ENCODE data around the gene ACTRT1.

The ACTRT1 gene

GRCh38 chrX:128052303-128052702 is at the start of gene ACTRT1:
Gene ACTRT1 (minus strand): TSS chrX:128052403. CDS start chrX:128052206, 197 bp downstream.
- H3K4me3 ChIP-seq (ENCODE audit: low read depth, low read length), result no peak within 1 kb of the TSS
- no peak for DNase-seq (ENCODE audit: low read depth)
- in situ Hi-C loops (cut with HindIII; ENCODE audit: low sequenced_read_pairs), result no loop called here
- TF ChIP-seq CTCF (IDR thresholded peaks at IDR 0.05; ENCODE audit: low read depth, low read length, missing control alignments), result no peak

- DNase-seq (ENCODE audit: low read depth), result no peak
Measured at GRCh38 chrX:128078545-128078944, 26.3 kb upstream of the ACTRT1 start.

GRCh38 chrX:128057421-128057820 is 5.2 kb upstream of the ACTRT1 start:
- no peak for DNase-seq (ENCODE audit: low read depth)
- in situ Hi-C loops (cut with HindIII; ENCODE audit: low sequenced_read_pairs), result no loop called here
- TF ChIP-seq CTCF (IDR thresholded peaks at IDR 0.05; ENCODE audit: low read depth, low read length, missing control alignments), result no peak
- no peak overlapping the region for H3K4me3 ChIP-seq (ENCODE audit: low read depth, low read length)

More at GRCh38 chrX:128078545-128078944, 26.3 kb upstream of the ACTRT1 start:
- TF ChIP-seq CTCF (IDR thresholded peaks at IDR 0.05; ENCODE audit: low read depth, low read length, missing control alignments), result no peak
- in situ Hi-C loops (cut with HindIII; ENCODE audit: low sequenced_read_pairs), result no loop called here
- no peak overlapping the region for H3K4me3 ChIP-seq (ENCODE audit: low read depth, low read length)

- no peak for DNase-seq (ENCODE audit: low read depth)
- in situ Hi-C loops (cut with HindIII; ENCODE audit: low sequenced_read_pairs), result no loop called here
- TF ChIP-seq CTCF (IDR thresholded peaks at IDR 0.05; ENCODE audit: low read depth, low read length, missing control alignments), result no peak
- H3K4me3 ChIP-seq (ENCODE audit: low read depth, low read length), result no peak overlapping the region
Measured at GRCh38 chrX:128051526-128051925, 677 bp downstream of the ACTRT1 start.

- DNase-seq (ENCODE audit: low read depth), result no peak
- in situ Hi-C loops (cut with HindIII; ENCODE audit: low sequenced_read_pairs), result no loop called here
Measured at GRCh38 chrX:128035318-128035717, 16.9 kb downstream of the ACTRT1 start.

GRCh38 chrX:128021566-128021965 is 30.6 kb downstream of the ACTRT1 start:
- no peak for TF ChIP-seq CTCF (IDR thresholded peaks at IDR 0.05; ENCODE audit: low read depth, low read length, missing control alignments)
- no peak for DNase-seq (ENCODE audit: low read depth)
- in situ Hi-C loops (cut with HindIII; ENCODE audit: low sequenced_read_pairs), result no loop called here
- no peak overlapping the region for H3K4me3 ChIP-seq (ENCODE audit: low read depth, low read length)

More at GRCh38 chrX:128035318-128035717, 16.9 kb downstream of the ACTRT1 start:
- no peak for TF ChIP-seq CTCF (IDR thresholded peaks at IDR 0.05; ENCODE audit: low read depth, low read length, missing control alignments)
- no peak overlapping the region for H3K4me3 ChIP-seq (ENCODE audit: low read depth, low read length)

GRCh38 chrX:128020701-128021100 is 31.5 kb downstream of the ACTRT1 start:
- H3K4me3 ChIP-seq (ENCODE audit: low read depth, low read length), result no peak overlapping the region
- in situ Hi-C loops (cut with HindIII; ENCODE audit: low sequenced_read_pairs), result no loop called here
- DNase-seq (ENCODE audit: low read depth), result peak; percentile 32
- no peak for TF ChIP-seq CTCF (IDR thresholded peaks at IDR 0.05; ENCODE audit: low read depth, low read length, missing control alignments)
